ENCODE measurements around the gene RPL27.

RPL27 gene

GRCh38 chr17:43010667-43011308, 12.6 kb downstream of the RPL27 start:
- no peak for TF ChIP-seq ZNF274 (IDR thresholded peaks at IDR 0.05; ENCODE audit: low read depth, low read length)
- no peak overlapping the region for H3K4me3 ChIP-seq (ENCODE audit: low read length)

- H3K4me3 ChIP-seq (ENCODE audit: low read length), result no peak overlapping the region
- no peak for TF ChIP-seq ZNF274 (IDR thresholded peaks at IDR 0.05; ENCODE audit: low read depth, low read length)
Observed at GRCh38 chr17:43011728-43012472, 13.7 kb downstream of the RPL27 start.

- H3K4me3 ChIP-seq (ENCODE audit: low read length), result no peak overlapping the region
- no peak for TF ChIP-seq ZNF274 (IDR thresholded peaks at IDR 0.05; ENCODE audit: low read depth, low read length)
Observed at GRCh38 chr17:43013296-43013695, 15.1 kb downstream of the RPL27 start.

GRCh38 chr17:43014020-43014648, 15.9 kb downstream of the RPL27 start:
- no peak for TF ChIP-seq ZNF274 (IDR thresholded peaks at IDR 0.05; ENCODE audit: low read depth, low read length)
- no peak overlapping the region for H3K4me3 ChIP-seq (ENCODE audit: low read length)

- no peak for TF ChIP-seq ZNF274 (IDR thresholded peaks at IDR 0.05; ENCODE audit: low read depth, low read length)
- no peak overlapping the region for H3K4me3 ChIP-seq (ENCODE audit: low read length)
Observed at GRCh38 chr17:43014649-43015542, 16.7 kb downstream of the RPL27 start.

GRCh38 chr17:43015579-43015978, 17.4 kb downstream of the RPL27 start:
- no peak for TF ChIP-seq ZNF274 (IDR thresholded peaks at IDR 0.05; ENCODE audit: low read depth, low read length)
- no peak overlapping the region for H3K4me3 ChIP-seq (ENCODE audit: low read length)

GRCh38 chr17:43016216-43016615, 18.0 kb downstream of the RPL27 start:
- no peak overlapping the region for H3K4me3 ChIP-seq (ENCODE audit: low read length)
- no peak for TF ChIP-seq ZNF274 (IDR thresholded peaks at IDR 0.05; ENCODE audit: low read depth, low read length)

- no peak for TF ChIP-seq ZNF274 (IDR thresholded peaks at IDR 0.05; ENCODE audit: low read depth, low read length)
- H3K4me3 ChIP-seq (ENCODE audit: low read length), result no peak overlapping the region
Observed at GRCh38 chr17:43018008-43018853, 20.0 kb downstream of the RPL27 start.

GRCh38 chr17:43018932-43019331, 20.7 kb downstream of the RPL27 start:
- no peak overlapping the region for H3K4me3 ChIP-seq (ENCODE audit: low read length)
- no peak for TF ChIP-seq ZNF274 (IDR thresholded peaks at IDR 0.05; ENCODE audit: low read depth, low read length)

- TF ChIP-seq ZNF274 (IDR thresholded peaks at IDR 0.05; ENCODE audit: low read depth, low read length), result no peak
- H3K4me3 ChIP-seq (ENCODE audit: low read length), result no peak overlapping the region
Observed at GRCh38 chr17:43019418-43019817, 21.2 kb downstream of the RPL27 start.

- no peak overlapping the region for H3K4me3 ChIP-seq (ENCODE audit: low read length)
- TF ChIP-seq ZNF274 (IDR thresholded peaks at IDR 0.05; ENCODE audit: low read depth, low read length), result no peak
Observed at GRCh38 chr17:43020030-43020621, 21.9 kb downstream of the RPL27 start.

- peak overlapping the region; percentile 63 for H3K4me3 ChIP-seq (ENCODE audit: low read length)
- TF ChIP-seq ZNF274 (IDR thresholded peaks at IDR 0.05; ENCODE audit: low read depth, low read length), result no peak
Observed at GRCh38 chr17:43020789-43021740, 22.8 kb downstream of the RPL27 start.
